ENCODE results near the gene VPS36.
"Not testable (repeated sequence)": the region's sequence is repeated elsewhere in the genome, so short reads cannot be mapped to it uniquely, and the experiment has no call there.

The VPS36 gene

DNA sequence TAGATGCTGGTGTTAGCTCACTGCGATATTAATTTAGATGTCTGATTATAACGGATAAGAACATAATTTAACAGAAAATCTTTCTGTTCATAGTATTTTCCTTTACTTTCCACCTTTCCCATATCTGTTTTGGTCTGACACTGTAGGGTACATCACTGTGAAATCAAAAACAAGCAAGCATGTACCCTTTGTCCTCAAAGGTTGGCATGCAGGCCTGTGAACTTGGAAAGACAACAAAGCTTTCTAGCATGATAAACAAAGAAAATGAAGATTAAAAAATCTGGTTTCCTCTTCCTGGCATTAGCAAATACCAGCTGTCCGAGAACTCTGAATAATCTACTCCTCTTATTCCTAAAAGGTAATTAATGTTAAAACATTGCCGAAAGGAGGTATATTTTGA lies 76.0 kb downstream of the VPS36 start:
- no peak for DNase-seq

DNA sequence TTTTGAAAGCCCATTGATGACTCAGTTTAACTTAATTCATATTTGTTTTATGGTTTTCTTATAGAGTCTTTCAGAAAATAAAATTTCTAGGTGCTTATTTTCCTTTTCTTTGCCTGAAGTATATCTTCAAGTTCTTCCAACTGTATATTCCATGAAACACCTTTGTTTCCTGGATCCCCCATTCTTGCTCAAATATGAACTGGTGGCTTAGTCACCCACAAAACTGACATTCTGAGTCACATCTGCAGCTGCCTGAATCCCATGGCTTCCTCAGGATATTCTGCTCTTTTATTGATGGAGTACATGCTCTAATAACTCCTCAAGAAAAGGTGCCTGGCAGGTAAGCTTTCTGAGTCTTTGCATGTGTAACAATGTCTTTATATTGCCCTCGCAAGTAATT lies 77.2 kb downstream of the VPS36 start:
- not testable (repeated sequence) for DNase-seq

DNA sequence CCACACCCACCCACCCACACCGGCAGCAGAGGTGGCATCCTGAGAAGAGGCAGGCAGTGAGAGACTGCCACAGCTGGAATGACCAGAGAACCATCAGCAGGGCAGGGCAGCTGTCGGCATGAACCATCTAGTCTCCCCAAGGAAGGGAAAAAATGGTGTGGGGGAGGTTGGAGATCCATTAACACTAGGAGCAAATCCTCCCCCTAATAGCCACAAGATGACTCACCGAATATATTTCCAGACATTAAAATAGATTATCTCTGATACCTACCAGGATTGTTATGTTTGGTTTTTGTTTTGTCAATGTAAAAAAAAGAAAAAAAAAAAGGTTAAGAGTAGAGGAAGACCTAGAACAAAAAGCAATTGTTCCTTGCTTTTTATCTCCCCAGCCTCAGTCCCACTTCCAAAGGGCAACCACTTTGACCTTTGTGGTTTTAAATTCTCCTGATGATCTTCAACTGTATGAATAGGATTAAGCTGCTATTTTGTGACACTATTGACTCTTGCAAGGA lies 78.6 kb downstream of the VPS36 start:
- DNase-seq: no peak

DNA sequence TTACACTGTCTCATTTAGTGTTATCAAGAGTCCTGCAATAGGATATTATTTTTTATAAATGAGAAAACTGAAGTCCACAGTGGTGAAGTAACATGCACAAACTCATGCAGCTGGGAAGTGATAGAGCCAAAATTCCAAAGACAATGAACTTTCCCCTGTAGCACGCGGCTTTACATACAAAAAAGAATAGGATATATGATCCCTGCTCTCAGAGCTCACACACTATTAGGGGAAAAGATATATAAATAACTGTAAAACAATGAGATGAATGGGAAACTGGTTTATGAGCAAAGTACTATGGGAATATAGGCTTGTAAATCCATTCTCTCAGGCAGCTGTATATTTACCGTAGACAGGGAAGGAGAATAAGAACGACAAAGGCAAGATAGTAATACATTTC lies 84.1 kb downstream of the VPS36 start:
- no peak for DNase-seq
